GM12892 (cell line): ENCODE results near the gene PPP1R15B.

ENCODE experiments used
- DNase-seq: peaks from one replicate; pipeline ENCODE4 v3.0.0; 2011; ENCODE audit not compliant: insufficient read length
- FAIRE-seq: peaks from 2 replicates; lab custom pipeline; 2011; peaks lifted over from hg19 to GRCh38; lab: Jason Lieb, UNC
- POLR2A ChIP-seq: IDR thresholded peaks from 2 replicates; pipeline ENCODE4 v1.6.1; 2011; ENCODE audit warnings: low read depth, low read length, control low read depth
- POLR2AphosphoS5 ChIP-seq: IDR thresholded peaks from 2 replicates; pipeline ENCODE4 v1.6.1; 2011; ENCODE audit warnings: low read depth, low read length, control low read depth
- TAF1 ChIP-seq: IDR thresholded peaks from 2 replicates; pipeline ENCODE4 v1.6.1; 2011; ENCODE audit warnings: low read depth, mild to moderate bottlenecking, control low read depth, low read length, borderline replicate concordance

Gene PPP1R15B

GRCh38 chr1:204366759-204367158 is 44.9 kb downstream of the PPP1R15B start:
- no peak for DNase-seq

GRCh38 chr1:204363335-204364114 is 48.1 kb downstream of the PPP1R15B start:
- peak; percentile 27 for FAIRE-seq
- TF ChIP-seq POLR2AphosphoS5: no peak
- no peak for TF ChIP-seq POLR2A
- TF ChIP-seq TAF1: no peak
- peak; percentile 60 for DNase-seq

More at GRCh38 chr1:204366759-204367158, 44.9 kb downstream of the PPP1R15B start:
- TF ChIP-seq POLR2AphosphoS5: no peak
- TF ChIP-seq POLR2A: no peak
- TF ChIP-seq TAF1: no peak
- FAIRE-seq: no peak

- FAIRE-seq: no peak
- TF ChIP-seq POLR2AphosphoS5 (no peak), POLR2A (no peak), TAF1 (no peak)
- DNase-seq: no peak
These were observed 48.7 kb downstream of the PPP1R15B start for GRCh38 chr1:204362984-204363334.

- FAIRE-seq (no peak), DNase-seq (no peak)
These were observed 49.8 kb downstream of the PPP1R15B start for GRCh38 chr1:204361781-204362180.

DNA sequence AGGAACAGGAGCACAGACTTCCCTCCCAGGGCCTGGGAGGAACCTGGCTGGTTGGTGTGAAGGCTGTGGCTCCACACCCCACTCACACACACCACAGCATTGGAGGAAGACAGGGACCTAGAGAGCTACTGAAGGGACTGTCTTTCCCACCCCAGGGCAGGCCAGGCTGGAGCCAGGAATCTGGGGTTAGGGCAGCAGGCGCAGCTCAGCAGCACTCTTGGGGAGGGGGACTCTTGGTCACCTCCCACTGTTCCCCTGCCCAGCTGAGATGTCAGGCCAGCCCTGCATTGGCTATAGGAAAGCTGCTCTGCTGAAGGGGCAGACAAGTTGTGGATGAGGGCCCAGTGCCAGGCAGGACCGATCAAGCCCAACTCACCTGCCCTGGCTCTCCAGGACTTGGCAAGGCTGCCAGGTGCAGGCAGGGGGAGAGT is 50.3 kb downstream of the PPP1R15B start:
- TF ChIP-seq TAF1: no peak
- no peak for TF ChIP-seq POLR2A
- TF ChIP-seq POLR2AphosphoS5: no peak
- FAIRE-seq (no peak), DNase-seq (no peak)

More at GRCh38 chr1:204361781-204362180, 49.8 kb downstream of the PPP1R15B start:
- no peak for TF ChIP-seq TAF1
- TF ChIP-seq POLR2A: no peak
- no peak for TF ChIP-seq POLR2AphosphoS5

GRCh38 chr1:204360314-204360713 is 51.3 kb downstream of the PPP1R15B start:
- FAIRE-seq: no peak
- TF ChIP-seq POLR2A: no peak
- no peak for TF ChIP-seq TAF1
- TF ChIP-seq POLR2AphosphoS5: no peak
- no peak for DNase-seq

GRCh38 chr1:204359474-204360255 is 52.0 kb downstream of the PPP1R15B start, which contains the start of gene PLEKHA6:
TSS of gene PLEKHA6 (minus strand) at chr1:204359929. CDS start at chr1:204273727, 86,202 bp downstream.
- no peak for FAIRE-seq
- DNase-seq: no peak

GRCh38 chr1:204359131-204359473 is 52.5 kb downstream of the PPP1R15B start:
- DNase-seq: no peak
- no peak for TF ChIP-seq TAF1
- no peak for TF ChIP-seq POLR2AphosphoS5
- TF ChIP-seq POLR2A: no peak
- no peak for FAIRE-seq

More at GRCh38 chr1:204359474-204360255, 52.0 kb downstream of the PPP1R15B start, which contains the start of gene PLEKHA6:
- TF ChIP-seq TAF1 (no peak), POLR2A (no peak), POLR2AphosphoS5 (no peak)

DNA sequence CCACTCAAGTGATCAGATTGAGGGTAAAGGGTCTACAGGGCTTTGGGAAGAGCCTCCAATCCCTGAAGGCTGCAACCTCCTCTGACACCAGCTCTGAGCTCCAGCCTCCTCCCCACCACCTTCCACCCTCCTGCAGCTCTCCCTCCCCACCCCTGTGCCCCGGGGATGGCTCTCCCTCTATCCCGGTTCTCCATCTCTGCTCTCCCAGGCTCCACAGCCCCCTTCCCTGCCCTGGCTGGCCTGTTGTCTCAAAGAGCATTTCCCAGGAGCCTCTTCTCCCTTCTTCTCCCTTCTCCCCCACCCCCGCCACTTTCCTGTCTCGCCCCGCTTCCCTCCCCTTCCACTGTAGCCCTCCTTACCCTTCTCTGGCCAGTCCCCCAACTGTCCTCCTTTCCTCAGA is 53.0 kb downstream of the PPP1R15B start:
- FAIRE-seq (no peak), DNase-seq (no peak)
- TF ChIP-seq POLR2AphosphoS5 (no peak), TAF1 (no peak), POLR2A (no peak)

GRCh38 chr1:204357551-204358490 is 53.8 kb downstream of the PPP1R15B start:
- FAIRE-seq (no peak), DNase-seq (no peak)
- no peak for TF ChIP-seq POLR2AphosphoS5
- TF ChIP-seq TAF1: no peak
- no peak for TF ChIP-seq POLR2A

- FAIRE-seq: no peak
These were observed 54.6 kb downstream of the PPP1R15B start for GRCh38 chr1:204356997-204357396.

More at GRCh38 chr1:204356997-204357396, 54.6 kb downstream of the PPP1R15B start:
- no peak for TF ChIP-seq POLR2AphosphoS5
- no peak for TF ChIP-seq TAF1
- no peak for TF ChIP-seq POLR2A
- DNase-seq: no peak
